Spleen (tissue), 11 donors: ENCODE measurements around the gene PRR7. TPM values are rescaled to one million over a fixed set of nuclear protein-coding genes. Genes with fewer than 3 reads are reported as not detected.

Source experiments
- DNase-seq: peaks from one replicate; pipeline ENCODE4 v3.0.0-alpha.2; 2020
- H3K27ac ChIP-seq, 8 donors: fragments of 200-600 bp; sonication (generic) in 7 of 8; 1 replicate in 4 of 8; 2 replicates in 4 of 8; pipeline versions ENCODE4 v1.5.0 to v1.8.0; 2016 to 2021; ENCODE audit warnings: inconsistent platforms in 4 of 8, mild to moderate bottlenecking in 4 of 8, moderate library complexity in 1 of 8
- H3K27me3 ChIP-seq, 7 donors: fragments of 200-600 bp; sonication (generic) in 6 of 7; replicated peaks in 1 of 7; 1 replicate in 4 of 7; 2 replicates in 3 of 7; pipeline versions ENCODE4 v1.5.0 to v1.8.0; 2016 to 2021; ENCODE audit warnings: inconsistent platforms in 3 of 7, mild to moderate bottlenecking in 1 of 7
- H3K36me3 ChIP-seq, 6 donors: fragments of 200-600 bp; sonication (generic) in 5 of 6; 1 replicate in 4 of 6; 2 replicates in 2 of 6; pipeline versions ENCODE4 v1.5.0 to v1.8.0; 2016 to 2021; ENCODE audit warnings: inconsistent platforms in 2 of 6
- H3K4me1 ChIP-seq, 6 donors: fragments of 200-600 bp; sonication (generic) in 5 of 6; 1 replicate in 3 of 6; 2 replicates in 3 of 6; pipeline versions ENCODE4 v1.5.0 to v1.8.0; 2016 to 2021; ENCODE audit warnings: inconsistent platforms in 3 of 6
- H3K4me3 ChIP-seq, 8 donors: fragments of 200-600 bp; sonication (generic) in 7 of 8; 1 replicate in 4 of 8; 2 replicates in 4 of 8; pipeline versions ENCODE4 v1.5.0 to v1.8.0; 2016 to 2021; ENCODE audit warnings: inconsistent platforms in 4 of 8, mild to moderate bottlenecking in 4 of 8, moderate library complexity in 2 of 8
- H3K9me3 ChIP-seq, 8 donors: fragments of 200-600 bp; sonication (generic) in 7 of 8; 1 replicate in 4 of 8; 2 replicates in 4 of 8; pipeline versions ENCODE4 v1.5.0 to v1.8.0; 2016 to 2021; ENCODE audit warnings: inconsistent platforms in 4 of 8
- CTCF ChIP-seq, 11 experiments: fragments of 200-600 bp in 7 of 11; fragments of 450-650 bp in 4 of 11; sonication (generic) in 4 of 11; IDR thresholded peaks in 8 of 11; conservative IDR thresholded peaks in 3 of 11; 1 replicate in 7 of 11; 2 replicates in 4 of 11; pipeline versions ENCODE4 v1.4.0 to v1.8.0; 2016 to 2021; ENCODE audit warnings: antibody characterized with exemption in 11 of 11, inconsistent platforms in 4 of 11, mild to moderate bottlenecking in 1 of 11
- POLR2A ChIP-seq, 3 donors: fragments of 450-650 bp; IDR thresholded peaks; one replicate each; pipeline ENCODE4 v1.5.1; 2017; ENCODE audit warnings: antibody characterized with exemption in 3 of 3, mild to moderate bottlenecking in 1 of 3
- POLR2AphosphoS5 ChIP-seq, 3 donors: sonication (generic); formaldehyde crosslinking; IDR thresholded peaks; one replicate each; pipeline ENCODE4 v1.5.1; 2017; ENCODE audit warnings: antibody characterized with exemption in 3 of 3
- WGBS, 5 donors: extraction: QIAGEN DNeasy Blood & Tissue Kit in 3 of 5; methylation state at CpG; one replicate each; pipeline versions ENCODE4 v1.1.5 to v1.1.7; 2013 to 2018; 5-methylcytosine and 5-hydroxymethylcytosine counted together
- intact Hi-C: fragments of 100-400 bp; cut with DNase I; formaldehyde crosslinking; loops from one replicate; pipeline ENCODE4 v1.15.0; 2023; ENCODE audit warnings: low total_unique reads
- polyA plus RNA-seq, 3 donors: library from polyadenylated mRNA; stranded (reverse); fragments of 200-250 nt; gene quantifications; one replicate each; pipeline ENCODE4 v1.2.1, GENCODE V29; 2013
- total RNA-seq, 7 donors: library from RNA; depleted of rRNA in 3 of 7; stranded (reverse); fragments of >200 nt in 3 of 7; fragmentation: NEBNext Ultra II Directional in 4 of 7; extraction: Animal tissue kit (Norgen Biotek cat#: 25700) in 4 of 7; gene quantifications; one replicate each; pipeline versions ENCODE4 v1.1.0 to v1.2.1, GENCODE V29; 2016 to 2021
- donor health status: healthy with polysubstance abuse.
- donor health status: DM: no; HTN: no; CAD: no; lungs with moderate emphysema.
- donor health status: DM: no; HTN: no; CAD: no.
- donor health status: Bipolar disorder and iron deficiency.
- donor health status: healthy.
- donor health status: DM: no; HTN: no; CAD: no.
- donor health status: DM: yes; HTN: yes; CAD: no.

The PRR7 gene
- total and polyA plus RNA-seq, 10 donors: 1.7 to 5.7 (median 4.6) TPM; not detected in 1

- Histone ChIP-seq H3K9me3 (no peaks in the 10 kb centered on the region), H3K36me3 (peaks cover under 1 to 59% (median 45%) of the 10 kb centered on the region in 6 donors), H3K27ac (peak overlapping the region in 3 of 8 donors; percentile 6 to 88 (median 86)), H3K27me3 (peaks cover 0 to 13% (median 0%) of the 10 kb centered on the region in 7 donors), H3K4me3 (no peak overlapping the region), H3K4me1 (peaks cover 15 to 98% (median 53%) of the 10 kb centered on the region in 6 donors)
- DNase-seq: peak; percentile 73
- intact Hi-C loops: no loop called here
- no peak for TF ChIP-seq CTCF (IDR thresholded peaks at IDR 0.05 in 8 of 11, conservative IDR thresholded peaks at IDR 0.05 in 3 of 11)
- TF ChIP-seq POLR2AphosphoS5 (IDR thresholded peaks at IDR 0.05): peak in 2 of 3 donors; percentile 11 to 36
- TF ChIP-seq POLR2A (IDR thresholded peaks at IDR 0.05): no peak
- 78 to 91% (median 84%) methylated on average over 13 to 15 of the region's 15 CpGs for WGBS, 5 donors
These were observed 3.2 kb upstream of the PRR7 start for GRCh38 chr5:177443144-177443983.

GRCh38 chr5:177444106-177445051, 2.2 kb upstream of the PRR7 start:
- peak; percentile 78 for DNase-seq
- H3K4me1 ChIP-seq: peaks cover 15 to 98% (median 54%) of the 10 kb centered on the region in 6 donors
- intact Hi-C loops: no loop called here
- TF ChIP-seq POLR2AphosphoS5 (IDR thresholded peaks at IDR 0.05) (peak; percentile 54 to 63 (median 55)), POLR2A (IDR thresholded peaks at IDR 0.05) (no peak), CTCF (IDR thresholded peaks at IDR 0.05 in 8 of 11, conservative IDR thresholded peaks at IDR 0.05 in 3 of 11) (no peak)
- WGBS, 5 donors: 61 to 74% (median 72%) methylated on average over 7 of the region's 7 CpGs
- H3K4me3 ChIP-seq: no peak overlapping the region
- peaks cover 0 to 49% (median 35%) of the 10 kb centered on the region in 6 donors for H3K36me3 ChIP-seq
- no peaks in the 10 kb centered on the region for H3K9me3 ChIP-seq
- H3K27ac ChIP-seq: peak overlapping the region in 6 of 8 donors; percentile 5 to 88 (median 80)
- H3K27me3 ChIP-seq: peaks cover 0 to 16% (median 0%) of the 10 kb centered on the region in 7 donors

GRCh38 chr5:177445052-177445916, 1.3 kb upstream of the PRR7 start:
- DNase-seq: peak; percentile 71
- Histone ChIP-seq H3K9me3 (no peaks in the 10 kb centered on the region), H3K27ac (peak overlapping the region in 7 of 8 donors; percentile 67 to 88 (median 79)), H3K36me3 (peaks cover 0 to 40% (median 29%) of the 10 kb centered on the region in 6 donors), H3K4me3 (no peak overlapping the region), H3K4me1 (peaks cover 15 to 94% (median 54%) of the 10 kb centered on the region in 6 donors), H3K27me3 (peaks cover 0 to 25% (median 0%) of the 10 kb centered on the region in 7 donors)
- 47 to 58% (median 51%) methylated on average over 9 to 10 of the region's 10 CpGs for WGBS, 5 donors
- TF ChIP-seq POLR2AphosphoS5 (IDR thresholded peaks at IDR 0.05) (peak in 2 of 3 donors; percentile 32 to 58), POLR2A (IDR thresholded peaks at IDR 0.05) (no peak), CTCF (IDR thresholded peaks at IDR 0.05 in 8 of 11, conservative IDR thresholded peaks at IDR 0.05 in 3 of 11) (peak in 1 of 11 experiments; percentile 2)
- intact Hi-C loops: no loop called here
